GM12878 (cell line): ENCODE data around the gene TMEM223. TPM values are rescaled to one million over a fixed set of nuclear protein-coding genes. Genes with fewer than 3 reads are reported as not detected.
A peak's percentile ranks its signal among the peaks of the same experiment; 100 is the strongest.

ENCODE experiments used
- BMI1 ChIP-seq: fragments of 450-650 bp; IDR thresholded peaks from 2 replicates; pipeline ENCODE4 v1.6.1; 2016; ENCODE audit warnings: mild to moderate bottlenecking, moderate library complexity, borderline replicate concordance
- E2F8 ChIP-seq: fragments of 450-650 bp; IDR thresholded peaks from 2 replicates; pipeline ENCODE4 v1.6.1; 2018; ENCODE audit warnings: mild to moderate bottlenecking, low read depth, moderate library complexity; ENCODE audit not compliant: partially characterized antibody
- FOS ChIP-seq: IDR thresholded peaks from 3 replicates; pipeline ENCODE4 v1.6.1; 2011; ENCODE audit warnings: borderline replicate concordance; ENCODE audit not compliant: insufficient read length; ENCODE audit errors: extremely low read depth
- NR2F1 ChIP-seq: fragments of 450-650 bp; conservative IDR thresholded peaks from 2 replicates; pipeline ENCODE4 v1.6.1; 2017; ENCODE audit warnings: mild to moderate bottlenecking
- SMC3 ChIP-seq: IDR thresholded peaks from 2 replicates; pipeline ENCODE4 v1.6.1; 2011; ENCODE audit warnings: low read length, improper control_type of control experiment, borderline replicate concordance
- STAT1 ChIP-seq: fragments of 450-650 bp; conservative IDR thresholded peaks from 2 replicates; pipeline ENCODE4 v1.6.1; 2014; ENCODE audit warnings: antibody characterized with exemption, mild to moderate bottlenecking
- YY1 ChIP-seq: IDR thresholded peaks from 2 replicates; pipeline ENCODE4 v1.6.1; 2011; ENCODE audit warnings: low read depth, mild to moderate bottlenecking, low read length
- ZBED1 ChIP-seq: IDR thresholded peaks from 2 replicates; pipeline ENCODE4 v1.6.1; 2016; ENCODE audit warnings: borderline replicate concordance
- ZNF274 ChIP-seq: IDR thresholded peaks from one replicate; pipeline ENCODE4 v1.8.0; 2011; ENCODE audit not compliant: insufficient read length, insufficient read depth
- ZNF622 ChIP-seq: fragments of 450-650 bp; IDR thresholded peaks from 2 replicates; pipeline ENCODE4 v1.6.1; 2017; ENCODE audit warnings: mild to moderate bottlenecking, inconsistent platforms
- ZZZ3 ChIP-seq: IDR thresholded peaks from 2 replicates; pipeline ENCODE4 v1.6.1; 2011; ENCODE audit warnings: low read depth; ENCODE audit not compliant: control insufficient read depth, insufficient read length
- polyA plus RNA-seq, 11 experiments: library from polyadenylated mRNA; depleted of rRNA in 4 of 11; unstranded in 6 of 11; stranded (reverse) in 5 of 11; fragments of >200 nt; fragmentation: Nextera tagmentation in 4 of 11; fragmentation: Illumina TruSeq in 1 of 11; extraction: Ambion mirVana in 4 of 11; extraction: Trizol in 1 of 11; gene quantifications; 1 replicate in 1 of 11; 2 replicates in 10 of 11; pipeline versions ENCODE4 v1.2.1 to v1.2.3, GENCODE V29; 2011 to 2016; ENCODE audit warnings: inconsistent platforms in 2 of 11, missing spikeins in 2 of 11, low read depth in 1 of 11
- total RNA-seq, 4 experiments: library from RNA; depleted of rRNA in 3 of 4; stranded (reverse); fragments of >200 nt in 3 of 4; fragmentation: Illumina TruSeq in 1 of 4; extraction: Trizol in 1 of 4; gene quantifications; 2 replicates each; pipeline versions ENCODE4 v1.2.1 to v1.2.3, GENCODE V29; 2013 to 2021
- TF ChIP-seq, protein P1 (sequence below): IDR thresholded peaks from 2 replicates; pipeline ENCODE4 v1.6.1; 2012; ENCODE audit warnings: mild to moderate bottlenecking, low read depth, low read length
- TF ChIP-seq, protein P2 (sequence below): fragments of 450-650 bp; IDR thresholded peaks from 2 replicates; pipeline ENCODE4 v1.6.1; 2017; ENCODE audit warnings: mild to moderate bottlenecking, moderate library complexity
- TF ChIP-seq, protein P3 (sequence below): fragments of 450-650 bp; IDR thresholded peaks from 2 replicates; pipeline ENCODE4 v1.6.1; 2016; ENCODE audit warnings: mild to moderate bottlenecking
- TF ChIP-seq, protein P4 (sequence below): fragments of 450-650 bp; conservative IDR thresholded peaks from 2 replicates; pipeline ENCODE4 v1.6.1; 2017; ENCODE audit warnings: mild to moderate bottlenecking, moderate library complexity

TMEM223 gene
- total and polyA plus RNA-seq, 10 of the 15 experiments (the other 5 are each of a cell fraction or from before 2014, with no cell fraction given): 5.3 to 33.2 (median 14.0) TPM

GRCh38 chr11:62786318-62787004, 5.3 kb downstream of the TMEM223 start (continued):
- TF ChIP-seq, protein P1, sequence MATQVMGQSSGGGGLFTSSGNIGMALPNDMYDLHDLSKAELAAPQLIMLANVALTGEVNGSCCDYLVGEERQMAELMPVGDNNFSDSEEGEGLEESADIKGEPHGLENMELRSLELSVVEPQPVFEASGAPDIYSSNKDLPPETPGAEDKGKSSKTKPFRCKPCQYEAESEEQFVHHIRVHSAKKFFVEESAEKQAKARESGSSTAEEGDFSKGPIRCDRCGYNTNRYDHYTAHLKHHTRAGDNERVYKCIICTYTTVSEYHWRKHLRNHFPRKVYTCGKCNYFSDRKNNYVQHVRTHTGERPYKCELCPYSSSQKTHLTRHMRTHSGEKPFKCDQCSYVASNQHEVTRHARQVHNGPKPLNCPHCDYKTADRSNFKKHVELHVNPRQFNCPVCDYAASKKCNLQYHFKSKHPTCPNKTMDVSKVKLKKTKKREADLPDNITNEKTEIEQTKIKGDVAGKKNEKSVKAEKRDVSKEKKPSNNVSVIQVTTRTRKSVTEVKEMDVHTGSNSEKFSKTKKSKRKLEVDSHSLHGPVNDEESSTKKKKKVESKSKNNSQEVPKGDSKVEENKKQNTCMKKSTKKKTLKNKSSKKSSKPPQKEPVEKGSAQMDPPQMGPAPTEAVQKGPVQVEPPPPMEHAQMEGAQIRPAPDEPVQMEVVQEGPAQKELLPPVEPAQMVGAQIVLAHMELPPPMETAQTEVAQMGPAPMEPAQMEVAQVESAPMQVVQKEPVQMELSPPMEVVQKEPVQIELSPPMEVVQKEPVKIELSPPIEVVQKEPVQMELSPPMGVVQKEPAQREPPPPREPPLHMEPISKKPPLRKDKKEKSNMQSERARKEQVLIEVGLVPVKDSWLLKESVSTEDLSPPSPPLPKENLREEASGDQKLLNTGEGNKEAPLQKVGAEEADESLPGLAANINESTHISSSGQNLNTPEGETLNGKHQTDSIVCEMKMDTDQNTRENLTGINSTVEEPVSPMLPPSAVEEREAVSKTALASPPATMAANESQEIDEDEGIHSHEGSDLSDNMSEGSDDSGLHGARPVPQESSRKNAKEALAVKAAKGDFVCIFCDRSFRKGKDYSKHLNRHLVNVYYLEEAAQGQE: no peak
- no peak for TF ChIP-seq ZNF274
- peak; percentile 92 for TF ChIP-seq NR2F1
- TF ChIP-seq ZBED1: no peak
- no peak for TF ChIP-seq BMI1
- TF ChIP-seq SMC3: peak; percentile 91
- no peak for TF ChIP-seq ZNF622
- TF ChIP-seq STAT1: 0 out of 2 replicates have a peak, but pooled peaks have one; percentile 17
- TF ChIP-seq, protein P2, sequence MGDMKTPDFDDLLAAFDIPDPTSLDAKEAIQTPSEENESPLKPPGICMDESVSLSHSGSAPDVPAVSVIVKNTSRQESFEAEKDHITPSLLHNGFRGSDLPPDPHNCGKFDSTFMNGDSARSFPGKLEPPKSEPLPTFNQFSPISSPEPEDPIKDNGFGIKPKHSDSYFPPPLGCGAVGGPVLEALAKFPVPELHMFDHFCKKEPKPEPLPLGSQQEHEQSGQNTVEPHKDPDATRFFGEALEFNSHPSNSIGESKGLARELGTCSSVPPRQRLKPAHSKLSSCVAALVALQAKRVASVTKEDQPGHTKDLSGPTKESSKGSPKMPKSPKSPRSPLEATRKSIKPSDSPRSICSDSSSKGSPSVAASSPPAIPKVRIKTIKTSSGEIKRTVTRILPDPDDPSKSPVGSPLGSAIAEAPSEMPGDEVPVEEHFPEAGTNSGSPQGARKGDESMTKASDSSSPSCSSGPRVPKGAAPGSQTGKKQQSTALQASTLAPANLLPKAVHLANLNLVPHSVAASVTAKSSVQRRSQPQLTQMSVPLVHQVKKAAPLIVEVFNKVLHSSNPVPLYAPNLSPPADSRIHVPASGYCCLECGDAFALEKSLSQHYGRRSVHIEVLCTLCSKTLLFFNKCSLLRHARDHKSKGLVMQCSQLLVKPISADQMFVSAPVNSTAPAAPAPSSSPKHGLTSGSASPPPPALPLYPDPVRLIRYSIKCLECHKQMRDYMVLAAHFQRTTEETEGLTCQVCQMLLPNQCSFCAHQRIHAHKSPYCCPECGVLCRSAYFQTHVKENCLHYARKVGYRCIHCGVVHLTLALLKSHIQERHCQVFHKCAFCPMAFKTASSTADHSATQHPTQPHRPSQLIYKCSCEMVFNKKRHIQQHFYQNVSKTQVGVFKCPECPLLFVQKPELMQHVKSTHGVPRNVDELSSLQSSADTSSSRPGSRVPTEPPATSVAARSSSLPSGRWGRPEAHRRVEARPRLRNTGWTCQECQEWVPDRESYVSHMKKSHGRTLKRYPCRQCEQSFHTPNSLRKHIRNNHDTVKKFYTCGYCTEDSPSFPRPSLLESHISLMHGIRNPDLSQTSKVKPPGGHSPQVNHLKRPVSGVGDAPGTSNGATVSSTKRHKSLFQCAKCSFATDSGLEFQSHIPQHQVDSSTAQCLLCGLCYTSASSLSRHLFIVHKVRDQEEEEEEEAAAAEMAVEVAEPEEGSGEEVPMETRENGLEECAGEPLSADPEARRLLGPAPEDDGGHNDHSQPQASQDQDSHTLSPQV: no peak
- no peak for TF ChIP-seq E2F8
- no peak for TF ChIP-seq ZZZ3
- TF ChIP-seq YY1: peak; percentile 89
- TF ChIP-seq, protein P3, sequence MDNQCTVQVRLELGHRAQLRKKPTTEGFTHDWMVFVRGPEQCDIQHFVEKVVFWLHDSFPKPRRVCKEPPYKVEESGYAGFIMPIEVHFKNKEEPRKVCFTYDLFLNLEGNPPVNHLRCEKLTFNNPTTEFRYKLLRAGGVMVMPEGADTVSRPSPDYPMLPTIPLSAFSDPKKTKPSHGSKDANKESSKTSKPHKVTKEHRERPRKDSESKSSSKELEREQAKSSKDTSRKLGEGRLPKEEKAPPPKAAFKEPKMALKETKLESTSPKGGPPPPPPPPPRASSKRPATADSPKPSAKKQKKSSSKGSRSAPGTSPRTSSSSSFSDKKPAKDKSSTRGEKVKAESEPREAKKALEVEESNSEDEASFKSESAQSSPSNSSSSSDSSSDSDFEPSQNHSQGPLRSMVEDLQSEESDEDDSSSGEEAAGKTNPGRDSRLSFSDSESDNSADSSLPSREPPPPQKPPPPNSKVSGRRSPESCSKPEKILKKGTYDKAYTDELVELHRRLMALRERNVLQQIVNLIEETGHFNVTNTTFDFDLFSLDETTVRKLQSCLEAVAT: no peak
- TF ChIP-seq, protein P4, sequence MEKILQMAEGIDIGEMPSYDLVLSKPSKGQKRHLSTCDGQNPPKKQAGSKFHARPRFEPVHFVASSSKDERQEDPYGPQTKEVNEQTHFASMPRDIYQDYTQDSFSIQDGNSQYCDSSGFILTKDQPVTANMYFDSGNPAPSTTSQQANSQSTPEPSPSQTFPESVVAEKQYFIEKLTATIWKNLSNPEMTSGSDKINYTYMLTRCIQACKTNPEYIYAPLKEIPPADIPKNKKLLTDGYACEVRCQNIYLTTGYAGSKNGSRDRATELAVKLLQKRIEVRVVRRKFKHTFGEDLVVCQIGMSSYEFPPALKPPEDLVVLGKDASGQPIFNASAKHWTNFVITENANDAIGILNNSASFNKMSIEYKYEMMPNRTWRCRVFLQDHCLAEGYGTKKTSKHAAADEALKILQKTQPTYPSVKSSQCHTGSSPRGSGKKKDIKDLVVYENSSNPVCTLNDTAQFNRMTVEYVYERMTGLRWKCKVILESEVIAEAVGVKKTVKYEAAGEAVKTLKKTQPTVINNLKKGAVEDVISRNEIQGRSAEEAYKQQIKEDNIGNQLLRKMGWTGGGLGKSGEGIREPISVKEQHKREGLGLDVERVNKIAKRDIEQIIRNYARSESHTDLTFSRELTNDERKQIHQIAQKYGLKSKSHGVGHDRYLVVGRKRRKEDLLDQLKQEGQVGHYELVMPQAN: 0 out of 2 replicates have a peak, but pooled peaks have one; percentile 83
- TF ChIP-seq FOS: no peak
